DOHH2 (cell line): ENCODE results near the gene SLN.

ENCODE experiments used
- H3F3A ChIP-seq: fragments of 200-600 bp; sonication (generic), shearing (Covaris generic); 2 replicates; pipeline ENCODE4 v1.6.0; 2016; ENCODE audit warnings: antibody characterized with exemption, mild to moderate bottlenecking; ENCODE audit not compliant: control insufficient read depth, insufficient read depth
- H3K27ac ChIP-seq: fragments of 200-600 bp; sonication (generic); 2 replicates; pipeline ENCODE4 v1.5.1; 2014; ENCODE audit warnings: low read depth, mild to moderate bottlenecking, low read length, moderate library complexity
- H3K27me3 ChIP-seq: fragments of 200-600 bp; sonication (generic); 2 replicates; pipeline ENCODE4 v1.6.1; 2014; ENCODE audit warnings: mild to moderate bottlenecking, low read length, mixed read lengths; ENCODE audit not compliant: control insufficient read depth
- H3K36me3 ChIP-seq: fragments of 200-600 bp; sonication (generic); 2 replicates; pipeline ENCODE4 v1.6.1; 2014; ENCODE audit warnings: mild to moderate bottlenecking, low read length, moderate library complexity, mixed read lengths; ENCODE audit not compliant: control insufficient read depth
- H3K4me1 ChIP-seq: fragments of 200-600 bp; sonication (generic); 2 replicates; pipeline ENCODE4 v1.6.1; 2014; ENCODE audit warnings: mild to moderate bottlenecking, low read length, mixed read lengths; ENCODE audit not compliant: control insufficient read depth
- H3K4me2 ChIP-seq: fragments of 200-600 bp; sonication (generic); 2 replicates; pipeline ENCODE4 v1.6.0; 2014; ENCODE audit warnings: mild to moderate bottlenecking, low read length, moderate library complexity
- H3K4me3 ChIP-seq: fragments of 200-600 bp; sonication (generic); 2 replicates; pipeline ENCODE4 v1.5.1; 2014; ENCODE audit warnings: mild to moderate bottlenecking, low read length, mixed read lengths
- H3K79me2 ChIP-seq: fragments of 200-600 bp; sonication (generic); 2 replicates; pipeline ENCODE4 v1.6.1; 2014; ENCODE audit warnings: mild to moderate bottlenecking, low read length, mixed read lengths; ENCODE audit not compliant: control insufficient read depth
- H3K9me2 ChIP-seq: fragments of 200-600 bp; sonication (generic); replicated peaks from 2 replicates; pipeline ENCODE4 v1.6.1; 2014; ENCODE audit warnings: mild to moderate bottlenecking, low read length, mixed read lengths; ENCODE audit not compliant: control insufficient read depth
- H3K9me3 ChIP-seq: fragments of 200-600 bp; sonication (generic); 2 replicates; pipeline ENCODE4 v1.6.1; 2014; ENCODE audit warnings: antibody characterized with exemption, low read length, mixed read lengths; ENCODE audit not compliant: control insufficient read depth, insufficient read depth
- H4K20me1 ChIP-seq: fragments of 200-600 bp; sonication (generic); 2 replicates; pipeline ENCODE4 v1.6.0; 2014; ENCODE audit warnings: low read depth, mild to moderate bottlenecking, antibody characterized with exemption, low read length, moderate library complexity; ENCODE audit not compliant: control insufficient read depth, insufficient read depth
- CTCF ChIP-seq: fragments of 200-600 bp; sonication (generic); IDR thresholded peaks from one replicate; pipeline ENCODE4 v1.5.1; 2014; ENCODE audit warnings: antibody characterized with exemption, mild to moderate bottlenecking, low read depth, low read length; ENCODE audit not compliant: poor library complexity, severe bottlenecking
- EZH2phosphoT487 ChIP-seq: fragments of 200-600 bp; sonication (generic); IDR thresholded peaks from 2 replicates; pipeline ENCODE4 v1.6.1; 2017; ENCODE audit warnings: borderline replicate concordance, mild to moderate bottlenecking, antibody characterized with exemption, low read length, moderate library complexity, mixed read lengths

Gene SLN

DNA sequence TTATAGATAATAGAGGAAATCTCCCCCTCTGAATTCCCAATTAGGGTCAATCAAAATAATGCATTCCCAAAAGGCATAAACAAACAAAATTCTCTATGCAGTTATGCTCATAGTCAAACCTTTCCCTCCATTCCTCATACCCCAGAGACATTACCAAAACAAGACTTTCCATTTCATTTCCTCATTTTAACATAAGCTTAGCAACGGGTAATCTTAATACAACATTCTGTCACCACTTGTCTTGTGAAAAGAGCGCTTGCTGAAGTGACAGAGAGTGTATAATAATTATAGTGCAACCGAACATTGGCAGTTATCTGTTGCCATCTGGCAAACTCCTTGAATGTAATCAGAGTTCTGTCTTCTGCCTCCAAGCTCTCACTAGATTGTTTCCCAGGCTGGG, 1.2 kb upstream of the SLN start:
- H3K9me2 ChIP-seq: no peaks in the 10 kb centered on the region
- no peaks in the 10 kb centered on the region for H3K9me3 ChIP-seq
- no peak overlapping the region for H3K27ac ChIP-seq
- no peak overlapping the region for H3K4me2 ChIP-seq
- no peaks in the 10 kb centered on the region for H3K79me2 ChIP-seq
- no peak for TF ChIP-seq CTCF
- H3K36me3 ChIP-seq: no peaks in the 10 kb centered on the region
- H3K27me3 ChIP-seq: peaks cover 14% of the 10 kb centered on the region
- H3K4me3 ChIP-seq: no peak overlapping the region
- H3K4me1 ChIP-seq: no peaks in the 10 kb centered on the region
- no peaks in the 10 kb centered on the region for H3F3A ChIP-seq
- no peaks in the 10 kb centered on the region for H4K20me1 ChIP-seq

GRCh38 chr11:107710301-107710700, 1.6 kb downstream of the SLN start:
- H3K9me2 ChIP-seq: no peaks in the 10 kb centered on the region
- H3K4me2 ChIP-seq: no peak overlapping the region
- peaks cover 17% of the 10 kb centered on the region for H3K27me3 ChIP-seq
- no peaks in the 10 kb centered on the region for H3K9me3 ChIP-seq
- H3K27ac ChIP-seq: no peak overlapping the region
- H3F3A ChIP-seq: no peaks in the 10 kb centered on the region
- no peaks in the 10 kb centered on the region for H3K79me2 ChIP-seq
- no peaks in the 10 kb centered on the region for H4K20me1 ChIP-seq
- TF ChIP-seq CTCF: no peak
- no peaks in the 10 kb centered on the region for H3K36me3 ChIP-seq
- no peak overlapping the region for H3K4me3 ChIP-seq
- H3K4me1 ChIP-seq: no peaks in the 10 kb centered on the region

- H3F3A ChIP-seq: no peaks in the 10 kb centered on the region
Measured at GRCh38 chr11:107708792-107709191, 3.1 kb downstream of the SLN start.

More at GRCh38 chr11:107708792-107709191, 3.1 kb downstream of the SLN start:
- Histone ChIP-seq H3K27ac (no peak overlapping the region), H3K27me3 (peaks cover 17% of the 10 kb centered on the region), H3K36me3 (no peaks in the 10 kb centered on the region), H3K9me2 (no peaks in the 10 kb centered on the region), H3K4me2 (no peak overlapping the region), H4K20me1 (no peaks in the 10 kb centered on the region), H3K9me3 (no peaks in the 10 kb centered on the region), H3K79me2 (no peaks in the 10 kb centered on the region), H3K4me1 (no peaks in the 10 kb centered on the region), H3K4me3 (no peak overlapping the region)
- no peak for TF ChIP-seq CTCF
- no peak for TF ChIP-seq EZH2phosphoT487
